GM10266 (cell line): ENCODE results near the gene RAP1GDS1.
A peak's percentile ranks its signal among the peaks of the same experiment; 100 is the strongest.
"Not testable (repeated sequence)": the region's sequence is repeated elsewhere in the genome, so short reads cannot be mapped to it uniquely, and the experiment has no call there.

Experiments used
- DNase-seq: peaks from one replicate; pipeline ENCODE4 v3.0.0; 2012; ENCODE audit errors: extremely low spot score
- TF ChIP-seq, protein P1 (sequence below): IDR thresholded peaks from 2 replicates; pipeline ENCODE4 v1.5.1; 2012; ENCODE audit warnings: mild to moderate bottlenecking, low read depth; ENCODE audit not compliant: control insufficient read depth, insufficient read depth; ENCODE audit errors: missing control alignments

Gene RAP1GDS1

DNA sequence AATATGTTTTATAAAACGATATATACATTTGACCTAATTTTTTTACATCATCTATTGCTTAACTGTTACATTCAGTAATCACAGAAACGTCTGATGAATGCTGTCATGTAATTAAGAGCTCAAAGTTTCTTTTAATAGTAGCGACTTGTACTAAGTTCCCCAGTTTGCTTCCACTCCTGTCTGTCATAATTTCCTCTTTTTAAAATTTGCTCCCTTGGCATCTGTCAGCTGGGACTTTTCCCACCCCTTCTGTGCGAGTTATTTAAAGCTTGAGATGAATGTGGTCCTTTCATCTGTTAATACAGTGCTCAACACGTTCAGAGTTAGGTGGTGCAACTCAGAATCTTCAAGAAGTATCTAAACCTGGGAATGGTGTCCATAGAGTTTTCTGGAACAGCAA is 1.2 kb downstream of the RAP1GDS1 start:
- TF ChIP-seq, protein P1, sequence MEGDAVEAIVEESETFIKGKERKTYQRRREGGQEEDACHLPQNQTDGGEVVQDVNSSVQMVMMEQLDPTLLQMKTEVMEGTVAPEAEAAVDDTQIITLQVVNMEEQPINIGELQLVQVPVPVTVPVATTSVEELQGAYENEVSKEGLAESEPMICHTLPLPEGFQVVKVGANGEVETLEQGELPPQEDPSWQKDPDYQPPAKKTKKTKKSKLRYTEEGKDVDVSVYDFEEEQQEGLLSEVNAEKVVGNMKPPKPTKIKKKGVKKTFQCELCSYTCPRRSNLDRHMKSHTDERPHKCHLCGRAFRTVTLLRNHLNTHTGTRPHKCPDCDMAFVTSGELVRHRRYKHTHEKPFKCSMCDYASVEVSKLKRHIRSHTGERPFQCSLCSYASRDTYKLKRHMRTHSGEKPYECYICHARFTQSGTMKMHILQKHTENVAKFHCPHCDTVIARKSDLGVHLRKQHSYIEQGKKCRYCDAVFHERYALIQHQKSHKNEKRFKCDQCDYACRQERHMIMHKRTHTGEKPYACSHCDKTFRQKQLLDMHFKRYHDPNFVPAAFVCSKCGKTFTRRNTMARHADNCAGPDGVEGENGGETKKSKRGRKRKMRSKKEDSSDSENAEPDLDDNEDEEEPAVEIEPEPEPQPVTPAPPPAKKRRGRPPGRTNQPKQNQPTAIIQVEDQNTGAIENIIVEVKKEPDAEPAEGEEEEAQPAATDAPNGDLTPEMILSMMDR: no peak
- DNase-seq: peak; percentile 13

DNA sequence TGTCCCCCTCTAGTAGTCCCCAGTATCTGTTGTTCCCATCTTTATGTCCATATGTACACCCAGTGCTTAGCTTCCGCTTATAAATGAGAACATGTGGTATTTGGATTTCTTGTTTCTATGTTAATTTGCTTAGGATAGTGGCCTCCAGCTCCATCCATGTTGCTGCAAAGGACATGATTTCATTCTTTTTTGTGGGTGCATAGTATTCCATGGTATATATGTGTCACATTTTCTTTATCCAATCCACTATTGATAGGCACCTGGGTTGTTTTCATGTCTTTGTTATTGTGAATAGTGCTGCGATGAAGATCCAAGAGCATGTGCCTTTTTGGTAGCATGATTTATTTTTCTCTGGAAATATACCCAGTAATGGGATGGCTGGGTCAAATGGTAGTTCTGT is 6.3 kb downstream of the RAP1GDS1 start:
- DNase-seq: no peak
- TF ChIP-seq, protein P1: no peak

DNA sequence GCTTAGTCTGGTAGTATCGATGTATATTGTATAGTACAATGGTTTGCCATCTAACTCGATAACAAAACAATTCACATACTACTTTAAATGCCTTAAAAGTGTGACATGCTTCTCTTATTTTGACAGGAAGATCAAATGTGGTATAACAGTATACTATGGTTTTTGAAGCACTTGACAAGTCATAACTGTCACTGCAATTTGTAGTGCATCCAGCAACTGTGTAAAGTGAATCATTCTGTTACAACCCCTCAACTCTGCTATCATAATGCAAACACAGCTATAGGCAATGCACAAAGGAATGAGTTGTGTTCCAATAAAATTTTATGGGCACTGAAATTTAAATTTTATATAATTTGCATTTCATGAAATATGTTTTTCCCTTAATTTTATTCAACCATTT is 14.0 kb downstream of the RAP1GDS1 start:
- DNase-seq: no peak

DNA sequence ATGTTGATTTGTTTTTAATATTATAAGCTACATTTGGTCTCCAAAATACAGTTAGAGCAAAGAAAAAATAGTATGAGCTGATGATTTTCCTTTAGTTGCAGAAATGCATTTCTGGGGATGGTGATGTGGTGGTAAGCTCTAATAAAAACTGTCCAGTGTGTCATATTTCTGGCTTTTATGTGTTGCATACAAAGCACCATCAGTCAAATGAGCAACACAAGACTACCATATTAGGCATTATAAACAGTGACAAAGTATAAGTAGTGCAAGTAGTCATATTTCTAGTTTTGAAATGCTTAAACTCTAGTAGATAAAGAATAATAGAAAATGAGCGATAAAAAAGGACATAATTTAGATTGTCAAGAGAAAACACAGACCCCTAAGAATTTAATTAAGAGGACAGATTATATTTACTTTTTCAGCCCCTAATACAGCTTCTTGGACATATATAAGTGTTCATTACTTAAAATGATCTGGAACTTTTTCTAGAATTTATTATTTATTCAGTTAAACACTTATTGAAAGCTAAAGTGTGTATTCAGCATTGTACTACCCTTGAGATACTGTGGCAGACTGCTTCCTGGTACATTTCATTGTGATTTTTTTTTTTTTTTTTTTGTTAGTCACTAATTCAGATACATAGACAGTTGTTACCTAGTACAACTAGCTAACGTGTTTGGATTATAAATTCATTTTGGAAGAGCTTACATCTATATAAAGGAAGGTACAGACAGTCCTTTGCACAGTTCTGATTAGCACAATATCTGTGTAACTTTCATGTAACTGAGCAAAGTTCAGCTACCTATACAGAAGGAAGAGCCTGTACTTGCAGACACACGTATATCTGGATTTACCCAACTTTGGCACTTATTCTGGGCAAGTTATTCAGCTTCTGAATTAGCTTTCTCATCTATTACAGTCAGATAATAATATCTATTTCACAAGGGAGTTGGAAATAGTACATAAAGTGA is 22.3 kb downstream of the RAP1GDS1 start:
- TF ChIP-seq, protein P1: no peak
- DNase-seq: no peak

More for the DNA sequence above, 14.0 kb downstream of the RAP1GDS1 start:
- TF ChIP-seq, protein P1: no peak

DNA sequence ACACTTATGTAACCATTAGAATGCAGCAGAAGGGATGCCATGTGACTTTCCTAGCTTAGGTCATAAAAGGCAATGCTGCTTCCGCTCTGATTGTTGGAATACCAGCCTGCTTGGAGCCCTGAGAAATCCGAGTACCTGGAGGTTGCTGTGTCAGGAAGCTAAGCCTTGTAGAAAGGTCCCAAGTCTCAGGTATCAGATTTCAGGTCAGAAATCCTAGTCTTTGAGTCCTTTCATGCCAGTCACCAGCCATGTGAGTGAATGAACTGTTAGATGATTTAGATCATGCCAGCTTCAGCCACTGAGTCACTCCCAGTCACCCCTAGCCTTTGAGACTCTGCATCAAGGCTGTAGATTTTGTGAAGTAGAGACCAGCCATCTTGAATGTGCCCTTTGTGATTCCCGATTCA is 23.5 kb downstream of the RAP1GDS1 start:
- TF ChIP-seq, protein P1: no peak
- DNase-seq: no peak

DNA sequence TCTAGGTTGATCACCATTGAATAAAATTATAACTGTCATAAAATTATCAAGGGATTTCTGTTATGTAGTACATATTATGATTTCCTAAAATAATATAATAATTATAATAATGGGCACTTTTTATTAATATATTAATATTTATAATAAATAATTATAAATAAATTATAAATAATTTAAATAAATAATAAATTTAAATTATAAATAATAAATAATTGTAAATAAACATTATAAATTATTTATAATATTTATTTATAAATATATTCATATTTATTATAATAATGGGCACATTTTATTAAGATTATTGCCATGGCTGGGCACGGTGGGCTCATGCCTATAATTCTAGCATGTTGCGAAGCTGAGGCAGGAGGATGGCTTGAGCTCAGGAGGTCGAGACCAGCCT is 24.5 kb downstream of the RAP1GDS1 start:
- TF ChIP-seq, protein P1: no peak
- no peak for DNase-seq

DNA sequence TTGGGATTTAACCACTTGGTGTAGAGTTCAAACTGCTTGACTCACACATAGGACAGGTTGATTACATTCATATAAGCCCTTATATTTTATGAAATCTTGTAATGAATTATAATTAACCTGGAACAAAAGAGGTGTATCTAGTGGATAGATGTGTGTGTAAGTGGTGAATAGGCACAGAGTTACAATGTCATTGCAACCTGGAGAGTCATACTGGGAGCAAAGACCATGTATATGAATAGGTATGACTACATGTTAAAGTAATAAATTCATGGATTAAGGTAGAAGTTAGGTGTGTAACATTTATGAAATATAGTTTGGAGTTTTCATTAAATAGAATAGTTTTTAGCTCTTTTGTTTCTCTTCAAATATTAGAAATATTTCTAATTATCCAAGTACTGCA is 26.1 kb downstream of the RAP1GDS1 start:
- DNase-seq: no peak
- TF ChIP-seq, protein P1: no peak

DNA sequence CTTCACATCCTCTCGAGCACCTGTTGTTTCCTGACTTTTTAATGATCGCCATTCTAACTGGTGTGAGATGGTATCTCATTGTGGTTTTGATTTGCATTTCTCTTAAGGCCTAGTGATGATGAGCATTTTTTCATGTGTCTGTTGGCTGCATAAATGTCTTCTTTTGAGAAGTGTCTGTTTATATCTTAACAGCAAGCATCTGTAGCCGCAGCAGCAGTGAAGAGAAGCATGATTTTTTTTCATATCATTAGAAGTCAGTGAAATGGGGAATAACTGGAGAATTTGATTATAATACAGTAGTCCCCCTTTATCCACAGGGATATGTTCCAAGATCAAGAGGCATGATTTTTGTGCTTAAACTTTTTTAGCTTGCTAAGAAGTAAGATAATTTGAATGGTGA is 27.5 kb downstream of the RAP1GDS1 start:
- DNase-seq: not testable (repeated sequence)
